Activated CD4-positive, alpha-beta T cell treated with anti-CD3 and anti-CD28 coated beads for 24 hours (primary cell): ENCODE measurements around the gene OR1F1.
"Not testable (repeated sequence)": the region's sequence is repeated elsewhere in the genome, so short reads cannot be mapped to it uniquely, and the experiment has no call there.

Source experiments
- DNase-seq, 2 donors: peaks; one replicate each; pipeline ENCODE4 v3.0.0-alpha.2; 2020; ENCODE audit warnings: low read depth in 2 of 2

OR1F1 gene

DNA sequence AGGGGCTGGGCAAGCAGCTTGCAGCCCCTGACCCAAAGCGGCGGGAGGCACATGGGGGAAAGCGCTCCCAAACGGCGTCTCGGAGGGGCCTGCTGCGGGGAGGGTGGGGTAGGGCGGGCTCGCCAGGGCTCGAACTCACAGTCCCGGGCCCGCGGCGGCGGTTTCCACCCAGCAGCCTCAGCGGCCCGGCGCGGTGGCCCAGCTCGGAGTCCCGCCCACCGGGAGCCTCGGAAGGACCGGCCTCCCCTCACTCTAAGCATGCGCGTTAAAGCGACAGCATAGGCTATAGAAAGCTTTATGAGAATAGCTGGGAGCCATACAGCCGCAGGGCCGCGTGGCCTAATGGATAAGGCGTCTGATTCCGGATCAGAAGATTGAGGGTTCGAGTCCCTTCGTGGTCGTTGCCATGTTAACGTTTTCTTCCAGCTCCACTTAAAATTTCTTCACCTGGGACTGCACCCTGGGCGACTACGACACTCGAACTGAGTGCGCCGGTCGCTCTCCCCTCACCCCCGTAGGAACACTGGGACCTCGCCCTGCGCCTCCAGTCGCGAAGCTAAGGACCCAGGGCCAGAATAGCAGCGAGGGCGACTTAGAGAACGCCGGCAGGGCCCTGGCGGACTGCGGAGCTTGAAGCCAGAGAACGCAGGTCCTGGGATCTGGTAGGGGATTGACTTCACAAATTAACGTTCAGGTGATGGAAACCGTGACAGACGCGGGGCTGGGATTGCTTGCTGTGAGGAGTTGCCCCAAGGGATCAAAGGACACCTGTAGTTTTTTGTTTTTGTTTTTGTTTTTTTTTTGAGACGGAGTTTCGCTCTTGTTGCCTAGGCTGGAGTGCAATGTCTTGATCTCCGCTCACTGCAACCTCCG is 37.4 kb upstream of the OR1F1 start:
- peak; percentile 99 for DNase-seq

DNA sequence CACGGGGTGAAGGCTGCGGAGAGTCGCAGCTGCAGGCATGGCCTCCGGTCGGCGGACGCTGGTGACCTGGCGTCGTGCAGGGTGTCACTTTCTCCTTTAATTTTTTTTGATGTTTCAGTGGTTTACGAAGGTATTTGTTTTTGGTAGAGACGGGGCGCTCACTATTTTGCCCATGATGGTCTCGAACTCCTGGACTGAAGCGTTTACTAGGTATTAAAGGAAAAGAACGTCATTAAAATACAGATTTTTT is 36.1 kb upstream of the OR1F1 start:
- no peak for DNase-seq

DNA sequence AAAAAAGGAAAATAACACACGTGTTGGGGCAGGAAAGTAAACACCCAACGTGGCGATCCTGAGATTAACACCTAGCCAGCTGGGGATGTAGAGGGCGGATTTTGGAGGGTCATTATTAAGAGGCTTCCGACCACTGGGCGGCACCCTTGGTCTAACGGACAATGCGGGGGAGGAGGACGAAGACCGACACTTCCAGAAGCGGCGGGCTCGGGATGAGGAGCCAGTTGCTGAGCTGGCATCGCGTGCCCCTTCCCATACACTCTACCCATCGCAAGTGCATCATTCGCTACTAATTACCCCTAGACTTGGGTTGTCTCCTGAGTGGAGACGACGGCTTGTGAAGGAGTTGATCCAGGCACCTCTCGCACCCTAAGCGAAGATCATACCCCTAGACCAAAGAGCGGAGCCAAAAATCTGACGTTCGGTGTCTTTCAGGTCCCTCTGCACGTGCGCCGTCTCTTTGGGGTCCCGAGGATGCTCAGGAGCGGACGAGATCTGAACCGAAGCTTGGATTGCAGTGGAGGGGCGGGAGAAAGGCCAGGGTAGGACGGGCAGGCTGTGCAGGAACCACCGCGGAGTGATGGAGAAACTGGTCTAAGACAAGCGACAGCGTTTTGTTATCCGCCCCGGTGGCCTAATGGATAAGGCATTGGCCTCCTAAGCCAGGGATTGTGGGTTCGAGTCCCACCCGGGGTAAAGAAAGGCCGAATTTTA is 35.6 kb upstream of the OR1F1 start:
- peak; percentile 84 to 91 for DNase-seq

DNA sequence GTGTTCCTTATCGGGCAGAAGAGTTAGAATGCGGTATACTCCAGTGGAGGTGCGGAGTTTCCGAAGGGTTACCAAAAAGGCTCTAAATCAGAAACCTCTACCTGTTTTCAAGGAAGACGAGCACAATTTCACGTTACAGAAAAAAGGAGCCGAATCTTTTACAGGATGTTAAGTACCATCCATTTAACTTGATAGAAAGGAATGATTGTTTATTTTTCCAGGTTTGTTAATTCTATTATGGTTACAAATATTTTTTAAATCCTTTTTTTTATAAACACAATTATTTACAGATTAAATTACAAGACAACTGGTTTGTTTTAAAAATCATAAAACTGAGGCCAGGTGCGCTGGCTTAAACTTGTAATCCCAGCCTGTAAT is 35.0 kb upstream of the OR1F1 start:
- DNase-seq: no peak

DNA sequence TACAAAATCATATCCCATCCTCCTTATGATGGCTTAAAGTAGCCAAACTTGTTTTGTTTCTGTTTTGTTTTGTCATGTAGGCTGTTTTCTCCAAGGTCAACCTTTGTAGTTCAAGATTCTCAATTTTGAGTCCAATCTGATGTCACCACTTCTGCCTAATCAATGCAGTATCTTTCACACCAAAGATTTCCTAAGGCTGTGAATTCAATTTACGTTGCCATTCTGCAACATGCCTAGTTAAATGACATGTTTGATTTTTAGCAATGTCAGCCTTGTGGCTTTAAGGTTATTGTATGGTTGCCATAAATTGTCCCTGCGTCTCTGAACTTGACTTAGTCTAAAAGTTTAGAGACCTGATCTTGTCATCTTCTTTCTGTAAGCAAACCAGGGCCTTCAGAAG is 32.8 kb upstream of the OR1F1 start:
- no peak for DNase-seq

DNA sequence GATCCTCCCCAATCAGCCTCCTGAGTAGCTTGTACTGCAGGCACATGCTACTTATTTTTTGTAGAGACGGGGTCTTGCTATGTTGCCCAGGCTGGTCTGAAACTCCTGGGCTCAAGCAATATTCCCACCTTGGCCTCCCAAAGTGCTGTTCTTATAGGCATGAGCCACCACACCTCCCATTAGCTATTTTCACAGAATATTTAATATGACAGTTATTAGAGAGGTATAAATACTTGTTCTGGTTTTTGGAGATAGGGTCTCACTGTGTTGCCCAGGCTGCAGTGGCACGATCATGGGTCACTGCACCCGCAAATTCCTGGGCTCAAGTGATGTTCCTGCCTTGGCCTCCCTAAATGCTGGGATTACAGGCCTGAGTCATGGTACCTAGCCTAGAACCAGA is 32.0 kb upstream of the OR1F1 start:
- DNase-seq: no peak

DNA sequence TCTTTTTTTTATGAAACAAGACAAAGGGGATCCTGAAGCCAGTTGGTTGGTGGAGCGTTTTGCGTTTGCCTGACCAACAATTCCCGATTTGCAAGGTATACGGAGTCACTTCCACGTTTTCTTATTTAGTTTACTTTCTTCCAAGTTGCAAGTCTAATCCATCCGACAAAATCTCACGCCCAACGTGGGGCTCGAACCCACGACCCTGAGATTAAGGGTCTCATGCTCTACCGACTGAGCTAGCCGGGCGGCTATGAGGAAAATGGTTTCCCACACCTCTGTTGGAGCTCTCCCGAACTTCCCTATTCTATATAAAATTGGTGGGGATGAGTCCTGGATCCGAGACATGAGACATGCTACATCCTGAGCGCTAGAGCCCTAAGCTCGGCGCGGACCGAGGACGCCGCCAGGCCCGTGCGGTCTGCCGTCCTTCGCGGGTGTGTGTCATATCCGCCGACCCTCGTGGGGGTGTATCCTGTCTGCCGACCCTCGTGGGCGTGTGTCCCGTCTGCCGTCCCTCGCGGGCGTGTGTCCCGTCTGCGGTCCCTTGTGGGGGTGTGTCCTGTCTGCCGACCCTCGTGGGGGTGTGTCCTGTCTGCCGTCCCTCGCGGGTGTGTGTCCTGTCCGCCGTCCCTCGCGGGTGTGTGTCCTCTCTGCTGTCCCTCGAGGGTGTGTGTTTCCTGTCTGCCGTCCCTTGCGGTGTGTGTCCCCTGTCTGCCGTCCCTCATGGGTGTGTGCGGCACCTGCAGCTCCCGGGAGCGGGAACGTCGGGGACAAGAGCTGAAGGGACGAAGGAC is 30.6 kb upstream of the OR1F1 start:
- peak in 1 of 2 donors; percentile 56 for DNase-seq

DNA sequence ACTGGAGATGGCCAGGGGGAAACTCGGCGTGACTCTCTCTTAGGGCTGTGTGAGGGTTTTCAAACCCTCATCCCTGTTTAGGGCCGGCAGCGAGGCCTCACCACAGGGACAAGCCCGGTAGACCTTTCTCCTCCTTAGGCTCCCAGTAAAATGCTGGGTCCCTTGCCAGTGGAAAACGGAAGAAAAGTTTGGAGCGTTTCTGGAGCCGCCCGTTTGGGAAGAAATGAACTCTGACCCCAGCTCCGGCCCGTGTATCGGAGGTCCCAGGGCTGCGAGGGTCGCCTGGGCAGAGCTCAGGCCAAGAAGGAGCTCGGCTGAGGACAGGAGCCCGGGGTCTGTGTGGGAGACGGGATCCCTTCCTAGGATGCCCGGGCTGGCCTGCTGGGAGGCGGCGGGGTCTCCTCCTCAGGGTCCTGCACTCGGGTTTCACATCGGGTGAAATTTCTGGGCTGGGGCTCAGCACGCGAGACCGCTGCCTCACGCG is 29.9 kb upstream of the OR1F1 start:
- no peak for DNase-seq

DNA sequence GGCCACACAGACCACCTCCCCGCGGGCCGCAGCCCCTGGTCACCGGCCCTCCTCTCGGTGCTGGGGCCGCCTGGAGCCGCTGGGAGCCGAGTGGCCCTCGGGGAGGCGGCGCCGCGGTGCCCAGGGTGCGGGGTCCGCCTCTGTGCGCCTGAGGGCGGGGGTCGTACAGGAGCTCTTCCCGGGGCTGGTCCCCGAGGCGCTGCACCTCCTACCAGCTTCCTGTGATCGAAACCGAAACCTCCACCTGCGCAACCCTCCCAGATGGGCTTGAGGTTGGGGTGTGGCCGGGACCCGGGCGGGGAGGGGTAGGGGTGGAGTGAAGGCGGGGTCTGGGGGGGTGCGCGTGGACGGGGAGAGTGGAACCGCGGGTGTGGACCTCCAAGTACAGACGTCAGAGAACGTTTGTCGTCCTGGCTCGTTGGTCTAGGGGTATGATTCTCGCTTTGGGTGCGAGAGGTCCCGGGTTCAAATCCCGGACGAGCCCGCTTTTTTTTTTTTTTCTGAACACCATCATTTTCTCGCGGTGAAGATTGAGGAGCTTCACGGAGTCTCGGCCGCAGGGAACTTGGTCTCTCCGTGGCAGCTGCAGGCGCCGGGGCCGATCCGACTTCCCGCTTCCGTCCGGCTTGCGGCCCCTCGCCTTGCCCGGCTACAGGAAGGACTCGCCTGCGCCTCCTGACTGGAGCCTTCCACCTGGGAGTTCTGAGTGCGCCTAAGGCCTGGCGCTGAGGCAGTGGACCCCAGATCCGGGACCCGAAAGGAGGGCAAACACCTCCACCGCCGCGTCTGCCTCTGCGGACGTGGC is 29.3 kb upstream of the OR1F1 start:
- DNase-seq: peak; percentile 73 to 81

DNA sequence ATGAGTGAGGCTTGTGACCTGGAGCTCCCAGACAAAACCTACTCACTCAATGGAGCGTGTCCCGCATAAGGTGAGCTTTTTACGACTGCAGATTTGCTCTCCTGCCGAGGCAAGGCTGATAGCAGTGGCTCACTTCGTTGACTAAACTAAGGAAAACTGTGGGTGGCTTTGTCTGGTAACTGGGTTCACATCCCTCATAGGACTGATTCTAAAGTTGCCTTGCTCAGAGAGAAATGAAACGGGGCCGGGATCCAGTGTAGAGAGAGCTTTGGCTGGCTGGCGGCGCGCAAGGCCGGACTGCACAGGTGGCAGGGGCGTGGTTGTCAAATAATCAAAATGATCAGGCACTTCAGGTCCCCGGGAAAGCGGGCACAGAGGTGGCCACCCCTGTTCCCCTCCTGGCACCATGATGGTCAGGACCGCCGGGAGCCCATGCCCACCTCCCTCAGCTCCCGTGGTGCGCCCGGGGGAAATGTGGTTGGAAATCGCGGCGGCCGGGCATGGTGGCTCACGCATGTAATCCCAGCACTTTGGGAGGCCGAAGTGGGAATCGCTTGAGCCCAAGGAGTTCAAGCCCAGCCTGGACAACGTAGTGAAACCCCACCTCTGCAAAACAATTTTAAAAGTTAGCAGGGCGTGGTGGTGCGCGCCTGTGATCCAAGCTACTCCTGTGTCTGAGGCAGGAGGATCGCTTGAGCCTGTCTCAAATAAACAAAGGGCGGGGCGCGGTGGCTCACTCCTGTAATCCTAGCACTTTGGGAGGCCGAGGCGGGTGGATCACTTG is 26.6 kb upstream of the OR1F1 start:
- DNase-seq: no peak

DNA sequence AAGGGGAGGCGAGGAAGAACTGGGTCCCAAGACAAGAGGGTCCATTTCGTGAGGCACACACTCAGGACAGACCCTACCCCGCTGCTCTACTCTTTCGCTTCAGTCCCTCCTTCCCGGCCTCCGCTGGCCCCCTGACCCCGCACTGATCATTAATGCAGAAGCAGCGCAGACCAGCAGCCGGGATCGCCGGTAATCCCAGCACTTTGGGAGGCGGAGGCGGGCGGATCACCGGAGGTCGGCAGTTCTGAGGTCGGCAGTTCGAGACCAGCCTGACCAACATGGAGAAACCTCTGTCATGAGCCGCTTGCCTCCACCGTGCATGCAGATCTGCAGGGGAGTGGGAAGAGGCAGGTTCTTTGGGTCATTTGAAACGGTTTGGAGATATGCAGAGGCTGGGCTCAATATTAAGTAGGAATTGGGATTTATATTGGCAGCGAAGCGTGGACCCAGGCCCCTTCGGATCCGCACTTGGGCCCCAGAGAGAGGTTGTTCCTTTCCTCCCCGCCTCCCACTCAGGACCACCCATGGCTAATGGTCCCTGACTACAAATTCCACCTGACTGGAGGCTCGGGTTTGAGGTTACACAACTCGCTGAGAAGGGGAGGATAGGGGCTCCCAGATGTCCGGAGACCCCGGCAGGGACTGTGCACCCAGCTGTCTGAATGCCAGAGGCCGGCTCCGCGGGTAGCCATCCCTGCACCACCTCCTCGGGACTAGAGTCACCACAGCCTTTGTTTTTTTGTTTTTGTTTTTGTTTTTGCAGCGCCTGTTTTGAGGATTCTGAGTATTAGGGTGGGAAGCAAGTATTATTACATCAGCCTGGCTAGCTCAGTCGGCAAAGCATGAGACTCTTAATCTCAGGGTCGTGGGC is 23.6 kb upstream of the OR1F1 start:
- DNase-seq: no peak

DNA sequence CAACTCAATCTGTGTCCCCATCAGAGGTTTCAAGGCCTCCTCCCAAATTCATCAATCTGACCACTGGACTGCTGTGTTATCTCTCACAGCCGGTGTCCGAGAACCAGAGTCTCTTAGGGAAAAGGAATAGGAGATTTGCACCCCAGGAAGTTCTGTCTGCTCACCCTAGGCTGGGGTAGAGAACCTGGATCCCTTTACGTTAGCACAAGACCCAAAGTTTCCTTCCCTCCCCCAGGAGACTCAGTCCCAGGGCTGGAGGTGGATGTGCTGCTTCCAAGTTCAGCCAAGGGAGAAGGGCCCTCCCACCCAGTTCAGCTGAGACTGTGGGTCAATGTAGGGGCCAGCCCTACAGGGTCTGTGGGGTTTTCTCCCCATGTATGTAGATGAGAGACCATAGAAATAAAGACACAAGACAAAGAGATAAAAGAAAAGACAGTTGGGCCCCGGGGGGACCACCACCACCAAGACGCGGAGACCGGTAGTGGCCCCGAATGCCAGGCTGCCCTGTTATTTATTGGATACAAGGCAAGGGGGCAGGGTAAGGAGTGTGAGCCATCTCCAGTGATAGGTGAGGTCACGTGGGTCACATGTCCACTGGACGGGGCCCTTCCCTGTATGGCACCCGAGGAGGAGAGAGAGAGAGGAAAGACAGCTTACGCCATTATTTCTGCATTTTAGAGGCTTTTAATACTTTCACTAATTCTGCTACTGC is 22.7 kb upstream of the OR1F1 start:
- no peak for DNase-seq

DNA sequence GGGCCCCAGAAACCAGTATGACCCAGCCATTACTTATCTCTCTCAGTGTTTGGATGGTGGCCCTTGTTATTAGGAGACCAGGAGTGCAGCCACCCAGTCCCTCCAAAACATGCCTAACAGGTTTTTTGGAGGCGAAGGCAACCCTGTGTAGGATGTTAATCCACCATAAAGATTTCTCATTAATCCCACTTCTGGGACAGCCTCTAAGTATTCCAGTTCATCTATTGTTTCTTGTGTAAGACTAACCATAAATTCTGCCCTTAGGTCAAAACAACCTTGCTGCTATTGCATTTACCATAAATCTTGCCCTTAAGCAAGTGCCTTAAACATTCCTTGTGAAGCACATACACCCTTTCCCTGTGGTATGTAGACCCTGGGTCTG is 21.5 kb upstream of the OR1F1 start:
- DNase-seq: no peak

DNA sequence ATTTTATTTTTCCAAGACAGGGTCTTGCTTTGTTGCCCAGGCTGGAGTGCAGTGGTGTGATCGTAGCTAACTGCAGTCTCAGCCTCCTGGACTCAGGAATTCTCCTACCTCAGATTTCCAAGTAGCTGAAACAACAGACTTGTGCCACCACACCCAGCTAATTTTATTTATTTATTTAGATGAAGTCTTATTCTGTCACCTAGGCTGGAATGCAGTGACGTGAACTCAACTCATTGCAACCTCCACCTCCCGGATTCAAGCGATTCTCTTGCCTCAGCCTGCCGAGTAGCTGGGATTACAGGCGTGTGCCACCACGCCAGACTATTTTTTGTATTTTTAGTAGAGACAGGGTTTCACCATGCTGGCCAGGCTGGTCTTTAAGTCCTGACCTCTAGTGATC is 19.3 kb upstream of the OR1F1 start:
- not testable (repeated sequence) for DNase-seq

DNA sequence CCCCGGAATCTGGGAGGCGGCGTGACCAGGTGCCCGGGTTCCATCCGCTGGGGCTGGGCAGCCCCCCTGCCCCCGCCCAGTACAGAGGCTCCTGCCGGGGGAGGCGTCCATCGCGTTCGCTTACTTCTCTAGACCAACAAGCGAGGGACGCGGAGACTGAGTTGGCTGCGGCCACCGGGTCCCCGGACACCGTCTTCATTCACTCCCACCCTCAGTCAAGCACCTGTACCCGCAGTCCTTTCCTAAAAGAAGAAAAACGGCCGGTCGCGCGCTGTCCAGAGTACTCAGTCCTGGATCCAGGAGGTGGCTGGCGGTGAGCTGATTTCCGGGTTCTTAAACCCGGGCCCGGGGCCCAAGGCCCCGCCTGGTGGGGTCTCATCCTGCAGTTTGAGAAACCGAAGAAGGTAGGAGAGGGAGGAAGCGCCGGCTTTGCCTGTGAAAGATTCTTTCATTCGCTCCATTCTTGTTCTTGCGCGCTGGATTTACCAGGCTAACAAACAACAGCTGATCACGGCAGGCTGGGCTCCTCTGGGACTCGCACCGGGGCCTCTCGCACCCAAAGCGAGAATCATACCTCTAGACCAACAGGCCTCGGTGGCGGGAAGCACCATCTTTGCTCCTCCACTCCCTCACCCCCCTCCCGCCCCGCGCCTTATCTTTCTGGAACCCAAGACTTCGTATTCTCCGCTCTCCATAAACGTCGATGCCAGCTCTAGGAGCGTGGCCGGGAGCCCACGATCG is 17.4 kb upstream of the OR1F1 start:
- no peak for DNase-seq

DNA sequence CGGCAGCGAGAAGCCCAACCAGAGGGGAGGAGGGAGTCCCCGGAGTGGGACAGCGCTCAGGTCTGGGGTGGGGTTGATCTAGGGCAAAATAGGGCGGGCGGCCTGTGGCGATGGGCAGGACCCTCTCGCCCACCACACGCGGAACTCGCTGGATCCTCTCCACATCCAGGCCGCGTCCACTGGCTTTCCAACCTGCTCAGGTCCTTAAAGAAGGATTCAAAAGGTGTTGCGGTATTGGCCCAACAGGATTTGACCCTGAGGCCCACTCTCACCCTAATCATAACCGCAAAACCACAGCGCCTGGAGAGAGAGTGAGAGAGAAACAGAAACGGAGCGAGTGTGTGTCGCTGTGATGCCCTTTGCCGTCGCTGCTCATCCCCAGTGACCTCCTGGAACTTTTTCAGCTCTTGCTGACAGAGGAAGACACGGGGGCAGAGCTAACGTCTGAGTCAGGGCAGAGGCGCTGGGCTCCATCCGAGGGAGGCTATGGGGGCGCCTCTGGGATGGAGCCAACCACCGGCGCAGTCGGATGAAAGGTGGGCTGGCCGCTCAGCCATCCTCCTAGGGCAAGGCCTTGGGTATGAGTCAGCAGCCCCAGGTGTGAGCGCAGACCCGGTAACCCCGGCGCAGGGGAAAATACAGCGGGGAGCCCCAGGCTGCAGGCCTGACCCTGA is 16.7 kb upstream of the OR1F1 start:
- DNase-seq: no peak

DNA sequence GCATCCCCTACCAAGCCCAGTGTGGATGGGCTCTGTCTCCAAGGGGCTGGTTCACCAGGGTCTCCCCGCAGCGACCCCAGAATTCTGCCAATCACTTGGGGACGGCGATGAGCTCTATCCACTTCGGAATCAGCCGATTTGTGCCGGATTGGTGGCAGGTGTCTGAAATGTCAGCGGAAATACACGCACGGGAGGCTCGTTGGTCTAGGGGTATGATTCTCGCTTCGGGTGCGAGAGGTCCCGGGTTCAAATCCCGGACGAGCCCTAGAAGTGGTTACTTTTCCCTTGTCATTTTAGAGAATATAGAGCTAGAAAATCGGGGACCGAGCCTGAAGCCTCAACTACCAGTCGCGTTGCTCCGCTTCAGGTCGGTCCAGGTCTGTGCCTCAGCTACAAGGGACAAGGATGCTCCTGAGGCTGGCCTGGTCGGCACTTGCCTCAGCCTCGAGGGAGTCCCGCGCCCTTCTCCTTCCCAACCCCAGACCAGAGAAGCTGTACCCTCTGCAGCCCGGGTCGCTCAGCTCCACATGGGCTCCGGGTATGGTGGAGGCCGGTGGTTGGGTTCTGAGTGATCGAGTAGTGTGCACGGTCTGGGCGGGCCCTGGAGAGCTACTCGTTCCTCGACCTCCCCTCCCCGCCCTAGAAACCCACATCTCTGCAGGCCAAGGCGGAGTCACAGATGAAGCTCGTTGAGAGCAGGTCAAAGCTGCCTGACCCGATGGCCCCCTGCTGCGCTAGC is 16.0 kb upstream of the OR1F1 start:
- DNase-seq: no peak
